GM21526 (cell line): ENCODE measurements around the gene ANXA8.
"Not testable (repeated sequence)": the region's sequence is repeated elsewhere in the genome, so short reads cannot be mapped to it uniquely, and the experiment has no call there.

Experiments used
- ATAC-seq: cut with Tn5 transposase; IDR thresholded peaks from one replicate; pipeline ENCODE4 v1.9.1; 2021; ENCODE audit warnings: moderate library complexity; ENCODE audit not compliant: unreplicated experiment, low FRiP score

The ANXA8 gene

DNA sequence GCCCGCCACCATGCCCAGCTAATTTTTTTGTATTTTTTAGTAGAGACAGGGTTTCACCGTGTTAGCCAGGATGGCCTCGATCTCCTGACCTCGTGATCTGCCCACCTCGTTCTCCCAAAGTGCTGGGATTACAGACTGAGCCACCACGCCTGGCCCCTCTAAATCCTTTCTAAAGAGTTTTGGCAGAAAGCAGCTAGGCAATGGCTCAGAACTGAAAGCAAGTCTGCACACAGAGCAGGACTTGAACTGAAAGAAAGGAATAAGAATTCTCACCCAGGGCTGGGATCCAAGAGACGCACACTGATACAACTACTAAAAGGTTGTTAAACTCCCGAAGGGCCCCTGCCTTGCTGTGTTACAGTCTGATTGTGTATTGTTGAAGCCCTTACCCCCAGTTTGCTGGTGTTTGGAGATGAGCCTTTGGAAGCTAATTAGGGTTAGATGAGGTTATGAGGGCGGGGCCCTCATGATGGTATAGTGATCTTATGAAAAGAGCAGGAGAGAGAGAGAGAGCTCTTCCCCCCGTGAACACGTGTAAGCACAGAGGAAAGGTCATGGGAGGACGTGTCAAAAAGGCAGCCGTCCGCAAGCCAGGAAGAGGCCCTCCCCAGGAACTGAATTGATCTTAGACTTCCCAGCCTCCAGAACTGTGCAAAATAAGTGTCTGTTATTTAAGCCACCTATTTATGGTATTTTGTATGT is 18.5 kb downstream of the ANXA8 start:
- not testable (repeated sequence) for ATAC-seq

DNA sequence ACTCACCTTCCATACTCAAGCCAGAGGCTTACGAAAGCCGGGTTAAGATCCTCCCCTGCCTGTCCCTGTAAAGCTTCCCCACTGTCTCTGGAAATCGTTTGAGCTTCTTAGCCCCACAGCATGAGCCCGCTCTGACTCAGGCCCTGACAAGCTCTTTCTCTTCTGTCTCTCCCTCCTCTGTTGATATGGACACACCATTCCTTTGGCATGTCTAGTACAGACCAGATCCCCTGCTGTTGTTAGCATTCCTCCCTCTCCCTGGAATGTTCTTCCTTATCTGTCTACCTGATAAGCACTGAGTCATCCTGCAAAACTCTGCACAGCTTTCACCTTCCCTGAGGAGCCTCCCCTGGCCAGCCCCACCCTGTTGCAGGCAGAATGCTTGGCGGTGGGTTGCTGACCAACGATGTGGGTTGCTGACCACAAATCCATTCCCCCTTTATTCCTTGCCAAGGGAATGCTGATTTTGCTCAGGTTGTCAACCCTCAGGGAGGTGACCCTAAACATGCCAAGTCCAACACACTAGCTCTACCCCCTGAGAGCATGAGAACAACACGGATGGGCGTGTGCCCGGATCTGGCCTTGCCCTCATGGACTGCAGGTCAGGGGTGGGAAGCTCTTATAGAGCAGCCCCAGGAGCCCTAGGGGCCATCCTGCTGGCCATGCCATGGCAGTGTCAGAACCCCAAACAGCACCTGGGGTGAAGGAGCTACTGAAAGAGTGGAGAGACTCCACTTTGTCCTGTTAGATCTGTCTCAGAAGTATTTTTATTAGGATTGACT is 21.1 kb downstream of the ANXA8 start:
- not testable (repeated sequence) for ATAC-seq

DNA sequence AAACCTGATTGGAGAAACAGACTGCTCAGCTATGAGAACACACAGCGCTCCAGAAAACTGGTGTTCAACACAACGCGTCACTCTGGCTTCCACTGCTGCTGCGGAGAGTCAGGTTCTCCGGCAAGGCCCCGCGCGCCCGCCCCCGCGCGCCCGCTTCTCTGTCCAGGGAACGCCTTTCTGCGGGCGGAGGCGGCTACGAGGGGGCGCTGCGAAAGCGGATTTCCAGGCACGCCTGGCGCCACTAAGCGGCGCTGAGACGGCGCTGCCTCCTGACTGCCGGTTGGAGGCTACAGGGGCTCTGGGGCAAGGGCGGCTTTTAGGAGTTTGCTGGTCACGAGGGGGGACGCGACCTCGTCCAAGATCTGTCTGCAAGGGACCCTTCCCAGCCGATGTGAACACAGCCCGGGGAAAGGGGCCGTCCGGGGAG is 22.6 kb downstream of the ANXA8 start:
- peak; percentile 69 for ATAC-seq

DNA sequence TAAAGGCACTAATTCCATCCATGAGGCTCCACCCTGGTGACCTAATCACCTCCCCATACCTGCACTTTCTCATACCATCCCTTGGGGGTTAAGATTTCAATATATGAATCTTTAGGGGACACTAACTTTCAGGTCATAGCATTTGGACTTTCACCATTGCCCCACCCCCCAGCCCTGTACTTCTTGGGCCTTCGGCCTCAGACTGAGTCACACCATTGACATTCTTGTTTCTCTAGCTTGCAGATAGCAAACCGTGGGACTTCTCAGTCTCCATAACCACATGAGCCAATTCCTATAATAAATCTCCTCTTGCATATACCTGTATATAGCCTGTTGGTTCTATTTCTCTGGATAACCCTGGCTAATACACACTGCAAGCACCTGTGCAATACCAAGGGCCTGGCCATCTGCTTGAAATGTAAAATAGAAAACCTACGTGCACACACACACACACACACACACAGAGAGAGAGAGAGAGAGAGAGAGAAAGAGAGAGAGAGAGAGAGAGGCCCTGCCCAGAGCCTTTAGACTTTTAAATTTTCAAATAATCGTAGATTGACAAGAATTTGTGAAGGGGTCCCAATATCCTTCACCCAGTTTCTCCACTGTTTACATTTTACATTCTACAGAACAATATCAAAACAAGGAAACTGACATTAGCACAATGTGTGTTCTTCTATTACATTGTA is 25.3 kb downstream of the ANXA8 start:
- ATAC-seq = no peak

DNA sequence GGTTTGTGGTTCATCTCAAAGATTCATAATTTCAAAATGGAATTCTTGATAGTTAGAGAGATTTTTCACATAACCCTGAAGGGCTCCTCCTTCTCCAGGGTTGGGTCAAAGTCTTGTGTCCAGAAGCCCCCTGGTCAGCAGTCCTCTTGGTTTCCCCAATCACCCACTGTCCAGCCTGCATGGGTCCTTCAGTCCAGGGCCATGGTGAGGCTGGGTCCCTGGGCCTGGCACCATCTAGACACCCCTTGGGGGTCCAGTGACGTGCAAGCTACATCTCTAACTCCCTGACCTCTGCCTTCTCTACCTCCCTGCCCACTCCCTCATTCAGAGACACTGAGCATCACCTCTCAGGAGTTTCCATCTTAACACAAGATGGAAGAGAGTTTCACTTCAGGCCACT is 26.1 kb downstream of the ANXA8 start:
- ATAC-seq = no peak

DNA sequence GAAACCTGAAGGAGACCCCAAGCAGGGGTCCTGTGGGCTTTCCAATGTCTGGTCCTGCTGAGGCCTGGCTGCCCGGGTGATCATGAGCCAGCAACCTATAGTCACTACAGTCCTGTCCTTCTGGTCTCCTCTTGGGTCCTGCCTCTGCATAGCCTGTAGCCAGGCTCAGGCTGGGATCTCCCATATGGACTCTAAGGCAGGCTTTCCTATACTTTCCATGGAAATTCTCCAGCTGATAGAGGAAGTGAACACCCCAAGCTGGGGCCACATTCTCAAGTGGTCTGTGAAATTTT is 26.4 kb downstream of the ANXA8 start:
- ATAC-seq = no peak

DNA sequence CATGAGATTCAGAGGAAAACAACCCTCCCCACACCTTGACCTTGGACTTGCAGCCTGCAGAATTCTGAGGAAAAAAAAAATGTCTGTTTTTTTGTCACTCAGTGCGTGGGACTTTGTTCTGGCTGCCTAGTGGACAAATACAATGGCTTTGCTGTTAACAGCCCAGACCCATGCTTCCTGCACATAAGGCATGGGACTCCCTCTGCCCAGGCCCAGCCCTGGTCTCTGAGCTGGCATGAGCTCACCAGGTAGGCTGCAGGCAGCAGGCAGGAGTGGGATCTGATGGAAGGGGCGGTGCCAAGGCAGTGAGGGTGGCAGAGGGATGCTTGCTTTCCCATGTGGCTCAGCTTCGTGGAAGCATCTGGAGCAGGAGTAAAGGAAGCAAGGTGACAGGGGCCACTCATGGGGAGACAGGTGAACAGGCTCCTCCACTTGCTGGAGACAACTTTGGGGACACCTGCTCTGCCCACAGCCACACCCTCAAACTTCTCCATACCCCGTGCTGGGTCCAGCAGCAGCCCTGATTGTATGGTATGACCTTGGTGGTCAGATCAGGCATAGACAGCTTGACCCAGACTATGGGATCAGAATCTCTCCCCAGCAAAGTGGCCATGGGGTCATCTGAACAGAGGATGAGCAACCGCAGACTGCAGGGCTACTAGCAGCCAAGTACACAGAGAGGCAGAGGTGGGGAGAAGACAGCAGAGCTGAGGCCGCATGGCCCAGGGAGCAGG is 27.0 kb downstream of the ANXA8 start:
- no peak for ATAC-seq

DNA sequence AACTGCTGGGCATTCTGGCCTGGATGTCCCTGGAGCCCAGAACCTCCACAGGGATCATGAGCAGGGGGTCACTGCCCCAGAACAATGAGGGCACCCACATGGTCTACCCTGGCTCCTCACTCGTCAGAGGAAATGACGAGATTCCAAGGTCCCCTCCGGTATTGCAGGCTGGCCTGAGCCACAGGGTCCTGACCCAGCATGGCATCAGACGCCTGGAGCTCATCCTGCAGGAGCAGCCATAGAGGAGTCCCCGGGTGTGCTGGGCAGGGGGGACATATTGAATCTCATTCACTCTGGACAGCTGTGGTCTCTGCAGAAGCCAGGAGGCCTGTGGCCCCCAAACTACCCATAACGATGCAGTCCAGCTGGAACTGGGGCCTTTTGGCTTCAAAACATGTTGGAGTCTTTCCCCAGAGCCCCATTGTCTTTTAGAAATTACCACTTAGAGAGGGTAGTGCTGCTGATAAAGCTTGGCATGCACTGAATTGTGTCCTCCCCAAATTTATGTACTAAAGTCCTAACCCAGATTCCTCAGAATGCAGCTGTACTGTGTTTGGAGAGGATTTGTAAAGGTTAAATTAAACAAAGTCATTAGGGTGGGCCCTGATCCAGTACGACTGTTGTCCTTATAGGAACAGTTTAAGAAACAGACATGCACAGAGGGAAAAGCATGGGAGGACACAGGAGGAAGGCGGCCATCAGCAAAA is 27.7 kb downstream of the ANXA8 start:
- ATAC-seq = no peak

DNA sequence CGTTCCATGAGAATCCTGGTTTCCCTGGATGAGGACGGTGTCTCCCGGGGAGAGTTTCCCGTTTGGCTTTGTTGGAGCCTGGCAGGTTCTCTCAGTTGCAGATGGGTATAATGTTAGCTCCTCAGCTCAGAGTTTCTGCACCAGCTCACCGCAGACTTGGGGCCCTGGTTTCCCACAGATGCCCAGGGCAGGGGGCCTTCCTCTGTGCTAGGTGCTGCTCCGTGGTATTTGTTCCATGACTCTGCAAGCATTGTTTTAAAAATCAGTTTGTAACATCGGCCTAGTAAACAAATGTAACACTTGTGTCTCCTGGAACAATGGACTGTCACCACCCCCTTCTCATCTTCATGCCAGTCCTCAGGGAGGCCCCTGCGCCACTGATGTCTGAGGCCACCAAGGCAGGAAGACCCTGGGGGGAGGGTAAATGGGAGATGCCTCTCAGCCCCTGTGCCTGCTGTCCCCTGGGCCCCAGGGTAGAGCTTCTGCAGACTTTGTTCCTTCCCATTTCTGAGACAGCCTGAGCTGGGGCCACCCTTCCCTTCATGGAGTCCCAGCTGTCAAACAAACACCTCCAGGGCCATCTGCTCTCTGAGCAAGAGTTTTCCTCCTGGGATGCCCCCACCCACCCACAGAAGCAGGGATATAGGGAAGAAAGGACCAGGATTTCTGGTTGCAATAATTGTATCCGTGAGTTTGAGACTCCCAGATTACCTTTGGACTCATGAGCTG is 28.4 kb downstream of the ANXA8 start:
- ATAC-seq = not testable (repeated sequence)

DNA sequence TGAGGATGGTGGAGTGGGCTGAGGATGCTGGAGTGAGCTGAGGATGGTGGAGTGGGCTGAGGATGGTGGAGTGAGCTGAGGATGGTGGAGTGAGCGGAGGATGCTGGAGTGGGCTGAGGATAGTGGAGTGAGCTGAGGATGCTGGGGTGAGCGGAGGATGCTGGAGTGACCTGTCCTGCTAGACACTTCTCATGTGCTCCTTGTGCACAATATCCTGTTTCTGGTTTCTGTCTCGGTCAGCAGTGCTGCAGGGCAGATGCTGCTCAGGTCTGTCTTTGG is 29.2 kb downstream of the ANXA8 start:
- ATAC-seq = no peak

DNA sequence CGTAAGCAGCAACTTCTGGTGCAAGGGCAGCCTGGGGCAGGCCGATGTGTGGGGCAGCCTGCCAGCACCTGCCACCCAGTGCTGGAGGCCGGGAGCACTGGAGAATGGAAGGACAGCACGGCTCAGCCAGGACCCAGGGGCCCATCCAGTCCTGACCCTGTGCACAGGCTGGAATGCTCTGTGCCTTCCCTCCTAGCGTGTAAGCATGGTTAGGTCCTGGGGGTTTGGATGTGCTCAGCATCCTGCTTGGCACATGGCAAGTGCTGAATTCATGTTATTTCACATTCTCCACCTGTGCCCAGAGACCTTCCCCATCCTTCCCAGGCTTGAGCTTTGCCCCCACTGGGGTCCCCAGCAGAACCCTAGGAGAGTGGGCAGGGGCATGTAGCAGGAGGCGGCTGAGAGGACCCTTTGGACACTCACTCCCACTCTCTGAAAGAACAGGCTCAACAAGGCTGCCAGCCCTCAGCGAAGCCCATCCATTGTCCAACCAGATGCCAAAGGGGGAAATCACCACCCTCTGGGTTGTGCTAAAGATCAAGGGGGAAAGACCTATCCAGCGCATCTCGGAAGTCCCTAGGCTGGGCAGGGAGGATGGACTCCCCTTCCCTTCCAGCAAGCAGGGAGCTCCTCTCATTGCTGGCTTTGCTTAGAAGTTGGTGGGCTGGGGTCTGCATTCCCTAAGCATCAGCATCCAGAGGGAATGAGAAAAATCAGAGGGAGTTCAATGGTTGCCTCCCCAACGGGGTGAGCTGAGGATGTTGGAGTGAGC is 29.7 kb downstream of the ANXA8 start:
- ATAC-seq = no peak

DNA sequence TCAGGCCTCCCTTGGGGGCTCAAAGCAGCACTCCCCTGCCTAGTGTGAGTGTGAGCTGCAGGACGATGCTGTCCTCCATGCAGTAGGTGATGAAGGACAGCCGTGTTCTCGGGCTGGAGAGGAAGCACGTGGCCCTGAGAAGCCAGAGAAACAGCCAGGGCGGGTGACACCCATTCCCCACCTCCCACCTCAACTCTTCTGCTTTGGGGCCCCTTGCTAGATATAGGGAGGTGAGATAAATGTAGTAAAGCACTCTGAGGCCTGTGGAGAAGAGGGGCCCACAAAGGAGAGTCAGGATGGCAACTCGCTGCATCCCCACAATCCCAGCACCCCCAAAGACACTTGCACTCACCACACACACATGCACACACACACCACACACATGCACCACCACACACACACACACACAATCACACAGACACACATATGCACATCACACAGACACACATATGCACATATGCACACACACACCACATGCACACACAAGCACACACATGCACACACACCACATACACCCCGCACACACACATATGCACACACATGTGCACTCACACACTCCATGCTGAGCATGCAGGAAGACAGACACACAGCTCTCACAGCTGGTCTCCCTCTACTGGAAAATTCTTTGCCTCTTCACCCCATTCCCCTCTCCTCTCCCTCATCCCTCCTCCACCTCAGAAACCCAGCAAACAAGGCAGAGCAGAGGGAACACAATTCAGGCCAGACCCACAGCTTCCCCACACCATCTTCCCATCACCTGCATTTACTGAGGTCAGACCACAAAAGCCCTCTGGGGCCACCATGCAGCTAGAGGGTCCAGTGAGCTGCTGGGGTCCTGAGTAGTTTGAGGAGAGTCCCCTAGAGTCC is 30.5 kb downstream of the ANXA8 start:
- ATAC-seq = no peak

DNA sequence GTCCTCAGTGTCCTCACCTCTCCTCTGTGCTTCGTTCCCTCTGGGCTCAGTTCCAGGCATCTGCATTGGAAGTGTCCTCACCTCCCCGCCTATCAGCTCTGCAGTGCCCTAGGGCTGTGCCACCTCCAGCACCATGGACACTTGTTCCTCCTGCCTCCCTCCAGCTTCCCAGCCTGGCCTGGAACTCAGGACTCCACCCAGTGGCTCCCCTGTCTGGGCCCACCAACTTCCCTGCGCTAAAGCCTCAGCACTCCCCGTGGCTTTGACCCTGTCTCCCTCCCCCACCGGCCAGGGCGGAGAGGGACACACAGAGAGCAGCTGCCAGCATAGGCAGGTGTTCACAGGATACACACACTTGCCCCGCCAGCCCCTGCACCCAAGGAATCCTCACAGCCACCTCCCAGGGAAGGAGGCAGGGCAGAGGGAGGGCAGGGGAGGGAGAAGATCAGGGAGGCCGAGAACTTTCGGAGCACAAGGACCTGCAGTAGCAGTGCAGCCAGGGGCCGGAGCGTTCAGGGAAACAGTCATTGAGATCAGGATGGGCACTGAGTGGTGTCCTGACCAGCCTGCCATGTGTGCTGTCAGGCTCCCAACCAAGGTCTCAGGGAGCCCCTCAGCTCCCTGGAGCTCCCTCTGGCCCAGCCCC is 31.3 kb downstream of the ANXA8 start:
- no peak for ATAC-seq

DNA sequence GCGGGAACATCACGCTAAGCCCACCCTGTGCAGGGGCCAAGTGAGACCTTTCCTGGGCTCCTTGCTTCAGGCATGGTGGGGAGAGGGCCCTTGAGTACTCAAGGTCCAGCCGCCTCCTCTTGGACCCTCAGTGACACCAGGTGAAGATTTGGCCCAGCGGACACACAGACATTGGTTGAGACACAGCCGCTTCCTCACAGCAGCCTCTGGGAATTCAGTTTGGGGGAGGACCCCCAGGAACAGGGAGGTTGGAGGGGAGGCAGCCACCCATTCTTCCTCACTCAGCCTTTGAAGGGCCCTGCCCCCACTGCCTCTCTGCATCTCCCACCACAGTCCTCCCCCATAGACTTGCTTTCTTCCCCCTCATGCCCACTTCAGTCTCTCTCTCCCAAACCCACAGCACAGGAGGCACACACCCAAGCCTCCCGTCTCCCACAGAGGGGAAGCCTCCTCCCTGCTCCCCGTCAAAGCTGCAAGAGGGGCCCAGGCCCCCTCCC is 31.9 kb downstream of the ANXA8 start:
- ATAC-seq = no peak

DNA sequence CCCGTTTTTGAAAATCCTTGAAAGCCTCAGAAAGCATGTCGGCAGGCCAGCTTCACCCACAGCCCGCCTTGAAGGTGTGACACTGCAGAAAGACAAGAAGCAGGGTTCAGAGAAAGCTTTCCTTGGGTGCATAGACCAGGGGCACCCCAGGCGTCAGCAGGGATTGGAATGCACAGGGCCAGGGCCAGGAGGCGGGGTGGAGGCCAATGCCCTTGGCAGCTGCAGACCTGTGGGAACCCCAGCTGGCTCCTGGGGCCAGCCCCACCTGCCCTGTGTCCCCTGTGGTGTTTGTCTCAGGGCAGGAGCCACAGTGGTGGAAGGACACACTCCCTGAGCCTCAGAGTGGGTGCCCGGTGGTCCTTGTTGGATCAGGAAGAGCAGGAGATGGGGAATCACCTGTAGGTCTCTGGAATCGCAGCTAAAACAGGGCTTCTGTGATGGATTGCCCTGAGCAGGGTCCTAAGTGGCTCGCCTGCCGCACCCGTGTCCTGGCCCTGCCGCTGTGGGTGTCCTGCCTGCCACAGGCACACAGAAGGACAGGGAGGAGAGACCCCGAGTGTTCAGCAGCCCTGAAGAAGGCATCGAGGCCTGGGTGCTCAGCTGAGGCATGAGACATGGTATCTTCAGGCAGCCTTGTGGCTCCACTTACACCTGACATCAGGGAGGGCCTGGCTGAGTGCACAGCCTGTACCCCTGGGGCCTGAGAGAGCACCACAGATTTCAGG is 32.5 kb downstream of the ANXA8 start:
- no peak for ATAC-seq

DNA sequence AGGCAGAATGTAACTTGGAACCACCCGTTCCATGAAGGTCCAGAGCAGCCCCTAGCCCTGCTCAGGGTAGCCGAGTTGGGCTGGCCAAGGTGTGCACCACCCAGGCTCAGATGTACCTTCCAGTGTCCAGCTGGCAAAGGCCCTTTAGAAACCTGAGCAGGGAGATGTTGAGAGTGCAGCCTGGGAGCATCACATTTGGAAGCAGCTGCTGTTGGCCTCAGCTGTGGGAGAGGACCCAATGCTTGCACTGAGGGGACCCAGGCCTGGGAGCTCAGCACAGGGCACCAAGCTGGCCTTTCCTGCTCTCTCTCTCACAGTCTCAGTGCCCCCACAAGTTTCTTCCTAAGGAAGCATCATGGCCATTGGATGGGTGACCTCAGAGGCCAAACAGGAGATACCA is 33.5 kb downstream of the ANXA8 start:
- ATAC-seq = no peak

DNA sequence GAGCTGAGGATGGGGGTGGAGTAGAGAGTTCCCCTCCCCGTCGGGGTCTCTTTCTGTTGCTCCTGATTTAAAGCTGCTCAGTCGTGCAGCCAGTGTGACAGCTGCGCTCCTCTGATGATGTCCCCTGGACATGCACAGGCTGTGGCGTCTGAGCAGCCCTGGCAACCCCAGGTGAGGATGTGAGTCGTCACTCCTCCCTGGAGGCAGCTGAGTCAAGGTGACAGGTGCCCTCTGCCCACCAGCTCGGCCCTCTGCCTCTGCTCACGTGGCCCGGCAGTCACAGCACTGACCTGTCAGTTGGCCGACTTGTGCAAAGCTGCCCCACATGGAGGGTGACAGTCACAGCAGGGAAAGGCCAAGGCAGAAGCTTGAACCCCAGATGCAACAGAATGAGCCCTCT is 33.9 kb downstream of the ANXA8 start:
- ATAC-seq = no peak
